ENCODE results near the gene FER. TPM values are rescaled to one million over a fixed set of nuclear protein-coding genes. Genes with fewer than 3 reads are reported as not detected.
A peak's percentile ranks its signal among the peaks of the same experiment; 100 is the strongest.

FER gene
- total and polyA plus RNA-seq, 2 of the 13 experiments (the other 11 are each of a cell fraction or from before 2014, with no cell fraction given), result 7.9 to 29.0 TPM

GRCh38 chr5:108748401-108749127, 867 bp downstream of the FER start (continued):
- TF ChIP-seq ZNF407 (CRISPR knock-in tag; IDR thresholded peaks at IDR 0.05; ENCODE audit: not compliant biosample characterization) (peak; percentile 86), CREBL2 (CRISPR knock-in tag; IDR thresholded peaks at IDR 0.05; ENCODE audit: borderline replicate concordance) (peak; percentile 94; the same call in 1 of the 2 replicates), ZNF350 (CRISPR knock-in tag; IDR thresholded peaks at IDR 0.05; ENCODE audit: borderline replicate concordance, low read depth) (peak; percentile 90), ZIK1 (CRISPR knock-in tag; IDR thresholded peaks at IDR 0.05; ENCODE audit: borderline replicate concordance, low read depth) (peak; percentile 26; the same call in 1 of the 2 replicates), EEA1 (CRISPR knock-in tag; IDR thresholded peaks at IDR 0.05; ENCODE audit: borderline replicate concordance) (no peak), ZNF619 (CRISPR knock-in tag; IDR thresholded peaks at IDR 0.05) (0 out of 2 replicates have a peak, but pooled peaks have one; percentile 66), ZNF704 (CRISPR knock-in tag; IDR thresholded peaks at IDR 0.05; ENCODE audit: borderline replicate concordance) (peak; percentile 35; the same call in 1 of the 2 replicates), DMTF1 (CRISPR knock-in tag; IDR thresholded peaks at IDR 0.05) (no peak), KLF15 (CRISPR knock-in tag; IDR thresholded peaks at IDR 0.05; ENCODE audit: borderline replicate concordance) (no peak), IRF2 (CRISPR knock-in tag; IDR thresholded peaks at IDR 0.05) (peak; percentile 55), ZSCAN31 (CRISPR knock-in tag; IDR thresholded peaks at IDR 0.05; ENCODE audit: low read depth) (peak; percentile 79), SRY (CRISPR knock-in tag; IDR thresholded peaks at IDR 0.05) (peak; percentile 93), TFAP4 (IDR thresholded peaks at IDR 0.05; ENCODE audit: borderline replicate concordance, low read depth) (0 out of 2 replicates have a peak, but pooled peaks have one; percentile 23), HNF4A (CRISPR knock-in tag; IDR thresholded peaks at IDR 0.05) (0 out of 2 replicates have a peak, but pooled peaks have one; percentile 12), ZMAT3 (CRISPR knock-in tag; conservative IDR thresholded peaks at IDR 0.05) (peak; percentile 90)

Data from HepG2 (cell line).